Measurements from ENCODE around the gene PDZD8. TPM values are rescaled to one million over a fixed set of nuclear protein-coding genes. Genes with fewer than 3 reads are reported as not detected.

The PDZD8 gene, protein sequence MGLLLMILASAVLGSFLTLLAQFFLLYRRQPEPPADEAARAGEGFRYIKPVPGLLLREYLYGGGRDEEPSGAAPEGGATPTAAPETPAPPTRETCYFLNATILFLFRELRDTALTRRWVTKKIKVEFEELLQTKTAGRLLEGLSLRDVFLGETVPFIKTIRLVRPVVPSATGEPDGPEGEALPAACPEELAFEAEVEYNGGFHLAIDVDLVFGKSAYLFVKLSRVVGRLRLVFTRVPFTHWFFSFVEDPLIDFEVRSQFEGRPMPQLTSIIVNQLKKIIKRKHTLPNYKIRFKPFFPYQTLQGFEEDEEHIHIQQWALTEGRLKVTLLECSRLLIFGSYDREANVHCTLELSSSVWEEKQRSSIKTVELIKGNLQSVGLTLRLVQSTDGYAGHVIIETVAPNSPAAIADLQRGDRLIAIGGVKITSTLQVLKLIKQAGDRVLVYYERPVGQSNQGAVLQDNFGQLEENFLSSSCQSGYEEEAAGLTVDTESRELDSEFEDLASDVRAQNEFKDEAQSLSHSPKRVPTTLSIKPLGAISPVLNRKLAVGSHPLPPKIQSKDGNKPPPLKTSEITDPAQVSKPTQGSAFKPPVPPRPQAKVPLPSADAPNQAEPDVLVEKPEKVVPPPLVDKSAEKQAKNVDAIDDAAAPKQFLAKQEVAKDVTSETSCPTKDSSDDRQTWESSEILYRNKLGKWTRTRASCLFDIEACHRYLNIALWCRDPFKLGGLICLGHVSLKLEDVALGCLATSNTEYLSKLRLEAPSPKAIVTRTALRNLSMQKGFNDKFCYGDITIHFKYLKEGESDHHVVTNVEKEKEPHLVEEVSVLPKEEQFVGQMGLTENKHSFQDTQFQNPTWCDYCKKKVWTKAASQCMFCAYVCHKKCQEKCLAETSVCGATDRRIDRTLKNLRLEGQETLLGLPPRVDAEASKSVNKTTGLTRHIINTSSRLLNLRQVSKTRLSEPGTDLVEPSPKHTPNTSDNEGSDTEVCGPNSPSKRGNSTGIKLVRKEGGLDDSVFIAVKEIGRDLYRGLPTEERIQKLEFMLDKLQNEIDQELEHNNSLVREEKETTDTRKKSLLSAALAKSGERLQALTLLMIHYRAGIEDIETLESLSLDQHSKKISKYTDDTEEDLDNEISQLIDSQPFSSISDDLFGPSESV
- 24.3 and 35.8 TPM in 2 replicates for total RNA-seq

DNA sequence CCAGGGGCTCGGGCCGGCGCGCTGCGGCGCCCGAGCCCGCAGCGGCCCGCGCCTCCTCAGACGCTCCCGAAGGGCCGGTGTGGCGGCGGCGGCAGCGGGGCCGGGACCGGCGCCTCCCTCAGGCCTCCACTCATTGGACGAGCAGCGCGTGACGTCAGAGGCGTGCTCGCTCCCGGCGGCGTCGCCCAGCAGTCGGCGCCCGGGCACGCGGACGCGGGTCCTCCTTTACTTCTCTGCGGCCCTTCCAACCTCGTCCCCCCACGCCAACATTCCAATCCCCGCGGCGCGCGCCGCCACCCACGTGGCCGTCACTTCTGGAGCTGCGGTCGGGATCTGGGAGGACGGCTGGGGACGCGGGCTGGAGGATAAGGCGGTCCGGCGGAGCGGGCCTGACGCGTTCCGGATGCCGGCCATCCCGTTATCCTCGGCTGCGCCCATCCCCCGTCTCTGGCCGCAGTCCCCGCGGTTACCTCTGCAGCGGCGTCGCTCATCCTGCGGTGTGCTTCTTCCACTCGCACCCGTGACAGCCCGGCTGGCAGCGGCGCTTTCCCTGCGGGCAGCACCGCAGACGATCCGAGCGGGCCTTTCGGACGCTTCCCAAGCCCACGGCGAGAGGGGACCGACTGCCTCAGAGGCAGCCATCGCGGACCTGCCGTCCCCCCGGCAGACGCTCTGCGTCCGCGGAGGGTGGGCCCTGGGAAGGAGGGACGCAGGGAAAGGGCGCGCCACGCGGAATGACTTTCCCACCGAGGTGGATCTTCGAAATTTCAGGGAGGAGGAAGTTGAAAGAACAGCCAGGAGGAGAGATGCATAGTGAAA lies at the start of gene PDZD8:
Gene PDZD8 (minus strand): TSS at position 81 of the 819 bp plus-strand sequence. CDS start 213 bp downstream, outside the sequence.

DNA sequence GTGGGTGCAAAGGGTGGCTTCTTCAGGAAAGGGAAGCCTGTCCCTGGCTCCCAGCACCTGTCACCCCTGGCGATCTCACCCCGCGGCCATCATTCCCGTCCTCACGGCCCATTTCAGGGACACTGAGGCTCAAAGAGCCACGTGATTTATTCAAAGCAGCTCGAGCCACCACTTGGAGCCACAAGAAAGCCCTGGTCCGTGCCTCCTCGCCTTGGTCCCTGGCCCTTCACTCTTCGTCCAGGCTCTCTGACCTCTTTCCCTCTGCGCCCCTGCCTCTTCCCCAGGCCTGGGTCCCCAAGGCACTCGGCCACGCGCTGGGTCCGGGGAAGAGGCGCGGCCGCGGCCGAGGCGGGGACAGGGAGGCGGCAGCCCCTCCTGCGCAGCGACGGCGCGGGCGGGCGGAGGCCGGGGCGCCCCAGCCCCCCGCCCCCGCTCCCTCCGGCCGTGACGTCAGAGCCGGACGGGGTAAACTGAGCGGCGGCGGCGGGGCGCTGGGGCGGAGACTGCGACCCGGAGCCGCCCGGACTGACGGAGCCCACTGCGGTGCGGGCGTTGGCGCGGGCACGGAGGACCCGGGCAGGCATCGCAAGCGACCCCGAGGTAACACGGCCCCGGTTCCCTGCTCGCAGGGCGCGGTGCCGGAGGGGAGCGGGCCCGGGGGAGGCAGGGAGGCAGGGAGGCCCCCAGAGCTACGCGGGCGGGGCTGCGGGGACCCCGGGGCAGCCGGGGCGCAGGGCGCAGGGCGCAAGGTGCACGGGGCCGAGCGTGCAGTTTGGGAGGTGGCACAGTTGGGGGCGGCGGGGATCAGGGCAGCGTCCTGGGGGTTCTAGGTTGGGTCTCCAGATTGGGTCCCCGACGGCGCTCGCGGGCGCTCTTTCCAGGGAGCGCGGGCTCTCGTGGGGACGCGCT lies 134.4 kb downstream of the PDZD8 start, which contains the start of gene SLC18A2:
Gene SLC18A2 (plus strand): TSS at position 494 of the 909 bp plus-strand sequence. CDS start 580 bp downstream, outside the sequence.

Other genes with a start within 250 kb of the PDZD8 start
- not detected in 2 replicates for gene VAX1, start 237.2 kb downstream of the PDZD8 start, total RNA-seq
- not detected in 2 replicates for gene KCNK18, start 178.0 kb downstream of the PDZD8 start, total RNA-seq
- gene SLC18A2, start 134.3 kb downstream of the PDZD8 start, total RNA-seq: not detected in 2 replicates
- 0.22 and 0.57 TPM in 2 replicates for gene EMX2, start 167.3 kb upstream of the PDZD8 start, total RNA-seq

Measured in placental pericyte (primary cell).